Measurements from ENCODE around the gene TMEM60. TPM values are rescaled to one million over a fixed set of nuclear protein-coding genes. Genes with fewer than 3 reads are reported as not detected.
A peak's percentile ranks its signal among the peaks of the same experiment; 100 is the strongest.

Gene TMEM60
- total and polyA plus RNA-seq, 2 donors (not counting 1 experiment from before 2014, with no cell fraction given): 5.0 to 20.4 TPM

DNA sequence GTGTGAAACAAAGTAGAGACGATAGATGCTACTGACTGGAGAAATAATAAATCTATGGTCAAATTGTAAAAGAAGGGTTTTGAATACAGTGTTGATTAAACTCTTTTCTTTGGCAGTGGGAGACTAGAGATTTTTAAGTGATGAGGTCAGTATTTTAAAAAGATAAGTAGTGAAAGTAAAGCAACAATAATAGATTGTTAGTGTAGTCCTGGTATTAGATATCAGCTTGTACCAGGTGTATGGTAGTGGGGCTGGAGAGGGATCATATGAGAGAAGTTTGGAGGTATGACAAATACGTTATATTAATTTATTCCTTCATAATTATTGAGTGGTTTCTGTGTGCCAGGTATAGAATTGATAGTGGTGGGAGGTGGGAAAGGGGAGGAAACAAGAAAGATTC, 25.6 kb upstream of the TMEM60 start:
- peaks cover 91% of the 10 kb centered on the region for H3K79me2 ChIP-seq (ENCODE audit: control insufficient read depth, insufficient read depth, low read length)
- peak overlapping the region; percentile 9 to 71 (median 38) for H3K4me3 ChIP-seq (ENCODE audit: control extremely low read depth in 1 of 5, extremely low read depth in 1 of 5, insufficient read depth in 1 of 5, low read depth in 2 of 5, low read length in 4 of 5)
- no peak for TF ChIP-seq EZH2 (IDR thresholded peaks at IDR 0.05; ENCODE audit: borderline replicate concordance, insufficient read depth, low read depth, low read length, poor library complexity, severe bottlenecking)
- TF ChIP-seq, protein P1, sequence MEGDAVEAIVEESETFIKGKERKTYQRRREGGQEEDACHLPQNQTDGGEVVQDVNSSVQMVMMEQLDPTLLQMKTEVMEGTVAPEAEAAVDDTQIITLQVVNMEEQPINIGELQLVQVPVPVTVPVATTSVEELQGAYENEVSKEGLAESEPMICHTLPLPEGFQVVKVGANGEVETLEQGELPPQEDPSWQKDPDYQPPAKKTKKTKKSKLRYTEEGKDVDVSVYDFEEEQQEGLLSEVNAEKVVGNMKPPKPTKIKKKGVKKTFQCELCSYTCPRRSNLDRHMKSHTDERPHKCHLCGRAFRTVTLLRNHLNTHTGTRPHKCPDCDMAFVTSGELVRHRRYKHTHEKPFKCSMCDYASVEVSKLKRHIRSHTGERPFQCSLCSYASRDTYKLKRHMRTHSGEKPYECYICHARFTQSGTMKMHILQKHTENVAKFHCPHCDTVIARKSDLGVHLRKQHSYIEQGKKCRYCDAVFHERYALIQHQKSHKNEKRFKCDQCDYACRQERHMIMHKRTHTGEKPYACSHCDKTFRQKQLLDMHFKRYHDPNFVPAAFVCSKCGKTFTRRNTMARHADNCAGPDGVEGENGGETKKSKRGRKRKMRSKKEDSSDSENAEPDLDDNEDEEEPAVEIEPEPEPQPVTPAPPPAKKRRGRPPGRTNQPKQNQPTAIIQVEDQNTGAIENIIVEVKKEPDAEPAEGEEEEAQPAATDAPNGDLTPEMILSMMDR (IDR thresholded peaks at IDR 0.05): no peak
- ChIA-PET POLR2A (interaction anchor here (0.7 to 3.0 kb wide), 6 partner anchors 10 to 128 kb away, joined by 3 to 20 read pairs (median 4); partner anchors contain the start of genes PHTF2 and TMEM60), CTCF (interaction anchor here (0.7 to 1.1 kb wide), 4 partner anchors 20 to 167 kb away, joined by 3 to 11 read pairs (median 4); partner anchors contain the start of genes PHTF2 and TMEM60)
- H3K27me3 ChIP-seq (replicated peaks in 1 of 4; ENCODE audit: control extremely low read depth in 1 of 4, control insufficient read depth in 3 of 4, insufficient read depth in 4 of 4, low read length in 3 of 4): no peaks in the 10 kb centered on the region
- no peaks in the 10 kb centered on the region for H3K36me3 ChIP-seq (replicated peaks in 1 of 2; ENCODE audit: control extremely low read depth in 1 of 2, control insufficient read depth in 1 of 2, extremely low read depth in 1 of 2, insufficient read depth in 2 of 2, low read length in 1 of 2)
- peak overlapping the region; percentile 45 for H2AFZ ChIP-seq (ENCODE audit: insufficient read depth, low read depth, low read length, poor library complexity, severe bottlenecking)
- H4K20me1 ChIP-seq (ENCODE audit: control insufficient read depth, insufficient read depth, low read length, poor library complexity, severe bottlenecking): no peaks in the 10 kb centered on the region
- H3K27ac ChIP-seq (ENCODE audit: low read length in 2 of 2): peak overlapping the region; percentile 87 to 90
- peak overlapping the region; percentile 98 for H3K27ac Mint-ChIP-seq
- intact Hi-C loops (cut with micrococcal nuclease): loop anchor here (1.0 to 5.0 kb wide), 4 partner anchors 15 to 409 kb away; partner anchors contain the start of genes PHTF2 and TMEM60
- DNase-seq: no peak
- H3K4me2 ChIP-seq (replicated peaks; ENCODE audit: low read depth, low read length, poor library complexity, severe bottlenecking): peak overlapping the region; percentile 77
- peak overlapping the region; percentile 56 for H3K9ac ChIP-seq (ENCODE audit: low read length)
- H3K4me1 ChIP-seq (ENCODE audit: control insufficient read depth in 2 of 2, insufficient read depth in 2 of 2, low read length in 2 of 2): peaks cover 58 to 66% of the 10 kb centered on the region in 2 donors
- ATAC-seq (ENCODE audit: low read depth): peak; percentile 34
- H3K9me3 Mint-ChIP-seq (ENCODE audit: insufficient read depth): peaks cover 20% of the 10 kb centered on the region
- peaks cover 70% of the 10 kb centered on the region for H3K4me1 Mint-ChIP-seq
- H3K9me3 ChIP-seq (ENCODE audit: control extremely low read depth in 1 of 3, control insufficient read depth in 2 of 3, insufficient read depth in 1 of 3, low read length in 2 of 3): peaks cover 1 to 60% (median 43%) of the 10 kb centered on the region in 3 donors
- 7% methylated on average over 1 of the region's 2 CpGs for WGBS (ENCODE audit: insufficient coverage)
- H3K4me3 Mint-ChIP-seq: peak overlapping the region; percentile 86
- no peaks in the 10 kb centered on the region for H3K27me3 Mint-ChIP-seq

DNA sequence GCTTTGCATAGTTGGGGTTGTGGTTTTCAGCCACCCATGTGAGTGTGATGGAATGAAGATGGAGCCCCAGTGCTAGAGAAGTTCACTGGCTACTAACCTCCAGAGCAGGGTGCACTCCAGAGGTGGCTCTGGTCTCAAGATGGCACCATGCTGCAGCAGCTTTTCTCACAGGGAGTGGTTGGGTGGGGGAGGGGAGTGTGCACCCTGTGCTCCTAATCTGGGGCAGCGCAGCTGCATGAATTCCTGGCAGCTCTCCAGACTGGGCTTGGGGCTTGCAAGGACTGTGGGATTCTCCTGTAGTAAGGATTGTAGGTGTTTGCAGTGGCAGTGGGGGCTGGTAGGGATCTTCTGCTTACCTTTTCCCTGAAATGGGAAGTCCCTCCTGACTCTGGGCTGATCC, 24.0 kb upstream of the TMEM60 start:
- Mint-ChIP-seq H3K4me1 (peaks cover 71% of the 10 kb centered on the region), H3K27ac (peak overlapping the region; percentile 90), H3K9me3 (ENCODE audit: insufficient read depth) (peaks cover 23% of the 10 kb centered on the region), H3K4me3 (peak overlapping the region; percentile 66), H3K27me3 (no peaks in the 10 kb centered on the region)
- H4K20me1 ChIP-seq (ENCODE audit: control insufficient read depth, insufficient read depth, low read length, poor library complexity, severe bottlenecking): no peaks in the 10 kb centered on the region
- H3K4me1 ChIP-seq (ENCODE audit: control insufficient read depth in 2 of 2, insufficient read depth in 2 of 2, low read length in 2 of 2): peaks cover 44 to 54% of the 10 kb centered on the region in 2 donors
- H3K27ac ChIP-seq (ENCODE audit: low read length in 2 of 2): peak overlapping the region; percentile 30 to 53
- peaks cover 1 to 71% (median 49%) of the 10 kb centered on the region in 3 donors for H3K9me3 ChIP-seq (ENCODE audit: control extremely low read depth in 1 of 3, control insufficient read depth in 2 of 3, insufficient read depth in 1 of 3, low read length in 2 of 3)
- ChIA-PET CTCF (interaction anchor here (1.6 kb wide), 1 partner anchor 24 kb away, joined by 10 read pairs; the partner anchor contains the start of genes PHTF2 and TMEM60), POLR2A (interaction anchor here (0.7 kb wide), 1 partner anchor 24 kb away, joined by 6 read pairs; the partner anchor contains the start of genes PHTF2 and TMEM60)
- peak overlapping the region; percentile 7 for H3K4me2 ChIP-seq (replicated peaks; ENCODE audit: low read depth, low read length, poor library complexity, severe bottlenecking)
- no peak for DNase-seq
- no peak overlapping the region for H3K9ac ChIP-seq (ENCODE audit: low read length)
- peaks cover 0 to 8% of the 10 kb centered on the region in 2 experiments for H3K36me3 ChIP-seq (replicated peaks in 1 of 2; ENCODE audit: control extremely low read depth in 1 of 2, control insufficient read depth in 1 of 2, extremely low read depth in 1 of 2, insufficient read depth in 2 of 2, low read length in 1 of 2)
- H3K79me2 ChIP-seq (ENCODE audit: control insufficient read depth, insufficient read depth, low read length): peaks cover 91% of the 10 kb centered on the region
- no peak for ATAC-seq (ENCODE audit: low read depth)
- intact Hi-C loops (cut with micrococcal nuclease): loop anchor here (5.0 kb wide), 1 partner anchor 35 kb away; no protein-coding TSS in a partner anchor
- 56% methylated on average over 1 of the region's 1 CpG for WGBS (ENCODE audit: insufficient coverage)
- no peak for TF ChIP-seq EZH2 (IDR thresholded peaks at IDR 0.05; ENCODE audit: borderline replicate concordance, insufficient read depth, low read depth, low read length, poor library complexity, severe bottlenecking)
- TF ChIP-seq, protein P1 (IDR thresholded peaks at IDR 0.05): no peak
- no peak overlapping the region for H2AFZ ChIP-seq (ENCODE audit: insufficient read depth, low read depth, low read length, poor library complexity, severe bottlenecking)
- no peaks in the 10 kb centered on the region for H3K27me3 ChIP-seq (replicated peaks in 1 of 4; ENCODE audit: control extremely low read depth in 1 of 4, control insufficient read depth in 3 of 4, insufficient read depth in 4 of 4, low read length in 3 of 4)
- H3K4me3 ChIP-seq (ENCODE audit: control extremely low read depth in 1 of 5, extremely low read depth in 1 of 5, insufficient read depth in 1 of 5, low read depth in 2 of 5, low read length in 4 of 5): no peak overlapping the region

All from B cell (primary cell).